MCF 10A (cell line): ENCODE measurements around the gene ASB6. TPM values are rescaled to one million over a fixed set of nuclear protein-coding genes. Genes with fewer than 3 reads are reported as not detected.
A peak's percentile ranks its signal among the peaks of the same experiment; 100 is the strongest.

ENCODE experiments used
- BruUV-seq: library from RNA; stranded (reverse); fragments of 400-500 nt; replicated peaks from 2 replicates; lab custom pipeline; 2021; lab: Mats Ljungman, UMichigan
- CTCF ChIA-PET: fragments of 300-600 bp; sonication (Branson Sonifier 250); formaldehyde crosslinking; extraction: SDS; loops from one replicate; lab custom pipeline; 2021; ENCODE audit warnings: antibody characterized with exemption, inconsistent platforms; lab: Yijun Ruan, JAX
- POLR2A ChIA-PET: fragments of 300-600, 350-650 bp; sonication (Branson Sonifier 250); formaldehyde crosslinking; extraction: SDS; loops from one replicate; lab custom pipeline; 2020; ENCODE audit warnings: antibody characterized with exemption, inconsistent platforms; lab: Yijun Ruan, JAX
- DNase-seq: peaks from one replicate; pipeline ENCODE4 v3.0.0-alpha.2; 2018; ENCODE audit not compliant: unreplicated experiment
- H3K27ac Mint-ChIP-seq: one replicate; pipeline ENCODE4 v1.8.0; 2022; ENCODE audit warnings: mild to moderate bottlenecking, low read depth, mixed read lengths; ENCODE audit not compliant: unreplicated experiment
- H3K27me3 Mint-ChIP-seq: one replicate; pipeline ENCODE4 v1.8.0; 2022; ENCODE audit warnings: mixed read lengths; ENCODE audit not compliant: insufficient read depth, unreplicated experiment
- H3K36me3 Mint-ChIP-seq: one replicate; pipeline ENCODE4 v1.8.0; 2022; ENCODE audit warnings: mild to moderate bottlenecking, moderate library complexity, mixed read lengths; ENCODE audit not compliant: insufficient read depth, unreplicated experiment
- H3K4me1 Mint-ChIP-seq: one replicate; pipeline ENCODE4 v1.8.0; 2022; ENCODE audit warnings: mixed read lengths; ENCODE audit not compliant: insufficient read depth, unreplicated experiment
- H3K4me3 Mint-ChIP-seq: one replicate; pipeline ENCODE4 v1.8.0; 2022; ENCODE audit warnings: mild to moderate bottlenecking, moderate library complexity, mixed read lengths; ENCODE audit not compliant: unreplicated experiment
- H3K9me3 Mint-ChIP-seq: one replicate; pipeline ENCODE4 v1.8.0; 2022; ENCODE audit warnings: mixed read lengths; ENCODE audit not compliant: unreplicated experiment
- CTCF ChIP-seq: fragments of 200-600 bp; IDR thresholded peaks from one replicate; pipeline ENCODE4 v1.8.0; 2022; ENCODE audit warnings: antibody characterized with exemption, mild to moderate bottlenecking; ENCODE audit not compliant: unreplicated experiment
- intact Hi-C: fragments of 100-400 bp; cut with micrococcal nuclease; formaldehyde crosslinking; loops from 2 replicates; pipeline ENCODE4 v1.14.1; 2022
- total RNA-seq: library from RNA; stranded (reverse); gene quantifications from 2 replicates; pipeline ENCODE4 v1.2.3, GENCODE V29; 2022

ASB6 gene
- total RNA-seq, 1 experiment from 2014 or later, result 14.4 TPM

- Mint-ChIP-seq H3K4me3 (no peak overlapping the region), H3K4me1 (peaks cover 7% of the 10 kb centered on the region), H3K27ac (no peak overlapping the region), H3K9me3 (no peaks in the 10 kb centered on the region), H3K27me3 (no peaks in the 10 kb centered on the region), H3K36me3 (no peaks in the 10 kb centered on the region)
- CTCF ChIA-PET, result interaction anchor here (1.1 kb wide), 1 partner anchor 43 kb away, joined by 3 read pairs; no protein-coding TSS in a partner anchor
- no TSS peak for BruUV-seq
- no peak for DNase-seq
- TF ChIP-seq CTCF, result no peak
- intact Hi-C loops, result no loop called here
- POLR2A ChIA-PET, result interaction anchor here (1.4 to 1.5 kb wide), 2 partner anchors 9 to 509 kb away, joined by 3 read pairs; partner anchors contain the start of gene IER5L
Observed at GRCh38 chr9:129686736-129687135, 44.8 kb upstream of the ASB6 start.

GRCh38 chr9:129685933-129686259 lies 43.9 kb upstream of the ASB6 start:
- peaks cover 7% of the 10 kb centered on the region for H3K4me1 Mint-ChIP-seq
- H3K9me3 Mint-ChIP-seq, result no peaks in the 10 kb centered on the region
- H3K36me3 Mint-ChIP-seq, result no peaks in the 10 kb centered on the region
- no peak overlapping the region for H3K4me3 Mint-ChIP-seq
- intact Hi-C loops, result no loop called here
- ChIA-PET POLR2A (interaction anchor here (1.4 to 1.5 kb wide), 2 partner anchors 10 to 508 kb away, joined by 3 read pairs; partner anchors contain the start of gene IER5L), CTCF (no interaction called here)
- no peak overlapping the region for H3K27ac Mint-ChIP-seq
- peaks cover 2% of the 10 kb centered on the region for H3K27me3 Mint-ChIP-seq
- BruUV-seq, result no TSS peak
- DNase-seq, result no peak
- TF ChIP-seq CTCF, result no peak

- H3K9me3 Mint-ChIP-seq, result no peaks in the 10 kb centered on the region
- H3K27me3 Mint-ChIP-seq, result peaks cover 7% of the 10 kb centered on the region
- H3K27ac Mint-ChIP-seq, result no peak overlapping the region
- TF ChIP-seq CTCF, result no peak
- H3K4me1 Mint-ChIP-seq, result peaks cover 7% of the 10 kb centered on the region
- CTCF ChIA-PET, result no interaction called here
- peak; percentile 79 for DNase-seq
- intact Hi-C loops, result no loop called here
- no peak overlapping the region for H3K4me3 Mint-ChIP-seq
- POLR2A ChIA-PET, result interaction anchor here (1.4 to 1.5 kb wide), 2 partner anchors 10 to 507 kb away, joined by 3 read pairs; partner anchors contain the start of gene IER5L
- no TSS peak for BruUV-seq
- H3K36me3 Mint-ChIP-seq, result no peaks in the 10 kb centered on the region
Observed at GRCh38 chr9:129685220-129685932, 43.4 kb upstream of the ASB6 start.

GRCh38 chr9:129682381-129682780 lies 40.4 kb upstream of the ASB6 start:
- intact Hi-C loops, result no loop called here
- POLR2A ChIA-PET, result no interaction called here
- H3K4me1 Mint-ChIP-seq, result peaks cover 7% of the 10 kb centered on the region
- H3K27me3 Mint-ChIP-seq, result peaks cover 26% of the 10 kb centered on the region
- H3K27ac Mint-ChIP-seq, result no peak overlapping the region
- no peaks in the 10 kb centered on the region for H3K36me3 Mint-ChIP-seq
- peak; percentile 17 for DNase-seq
- TF ChIP-seq CTCF, result no peak
- BruUV-seq, result no TSS peak
- no peak overlapping the region for H3K4me3 Mint-ChIP-seq
- CTCF ChIA-PET, result interaction anchor here (1.5 kb wide), 1 partner anchor 101 kb away, joined by 5 read pairs; no protein-coding TSS in a partner anchor
- no peaks in the 10 kb centered on the region for H3K9me3 Mint-ChIP-seq
